WTC11 (cell line): ENCODE results near the gene HIPK2. TPM values are rescaled to one million over a fixed set of nuclear protein-coding genes. Genes with fewer than 3 reads are reported as not detected.

Experiments
- ATAC-seq: fragments of 200-7000 bp; cut with Tn5 transposase; 2 replicates; pipeline ENCODE4 v1.10.0; 2021; ENCODE audit warnings: mild to moderate bottlenecking, moderate library complexity
- CTCF ChIA-PET: fragments of 300-600 bp; sonication (Branson Sonifier 250); formaldehyde crosslinking; loops from one replicate; lab custom pipeline; 2021; ENCODE audit warnings: antibody characterized with exemption; lab: Charles Lee
- POLR2A ChIA-PET: fragments of 350-600 bp; sonication (Branson Sonifier 250); formaldehyde crosslinking; loops from one replicate; lab custom pipeline; 2021; ENCODE audit warnings: antibody characterized with exemption; lab: Charles Lee
- DNase-seq: peaks from one replicate; pipeline ENCODE4 v3.0.0; 2021; ENCODE audit warnings: low spot score
- H3K27ac Mint-ChIP-seq: 2 replicates; pipeline ENCODE4 v1.8.0; 2021; ENCODE audit warnings: mixed read lengths
- H3K27me3 Mint-ChIP-seq: 2 replicates; pipeline ENCODE4 v1.8.0; 2021; ENCODE audit warnings: low read depth, mild to moderate bottlenecking, moderate library complexity, mixed read lengths
- H3K36me3 Mint-ChIP-seq: 2 replicates; pipeline ENCODE4 v1.8.0; 2021; ENCODE audit warnings: mixed read lengths
- H3K4me1 Mint-ChIP-seq: 2 replicates; pipeline ENCODE4 v1.8.0; 2022; ENCODE audit warnings: mixed read lengths
- H3K4me3 Mint-ChIP-seq: 2 replicates; pipeline ENCODE4 v1.8.0; 2021; ENCODE audit warnings: mild to moderate bottlenecking, moderate library complexity, mixed read lengths
- H3K9me3 Mint-ChIP-seq: 2 replicates; pipeline ENCODE4 v1.8.0; 2021; ENCODE audit warnings: mixed read lengths
- E2F1 ChIP-seq: sonication (generic); formaldehyde crosslinking; IDR thresholded peaks from 2 replicates; pipeline ENCODE4 v1.8.0; 2022; ENCODE audit warnings: mild to moderate bottlenecking, missing genetic modification reagents
- FOXJ3 ChIP-seq: sonication (generic); formaldehyde crosslinking; IDR thresholded peaks from 2 replicates; pipeline ENCODE4 v1.9.0; 2021; ENCODE audit warnings: missing genetic modification reagents, mild to moderate bottlenecking, borderline replicate concordance
- MYBL2 ChIP-seq: sonication (generic); formaldehyde crosslinking; IDR thresholded peaks from 2 replicates; pipeline ENCODE4 v1.8.1; 2023; ENCODE audit warnings: mild to moderate bottlenecking, moderate library complexity, missing genetic modification reagents
- NFE2L1 ChIP-seq: sonication (generic); formaldehyde crosslinking; IDR thresholded peaks from 2 replicates; pipeline ENCODE4 v1.8.1; 2023; ENCODE audit warnings: missing genetic modification reagents
- NR3C1 ChIP-seq: sonication (generic); formaldehyde crosslinking; conservative IDR thresholded peaks from 2 replicates; pipeline ENCODE4 v1.8.1; 2023; ENCODE audit warnings: low read depth, mild to moderate bottlenecking, missing genetic modification reagents
- PRDM15 ChIP-seq: sonication (generic); formaldehyde crosslinking; IDR thresholded peaks from 2 replicates; pipeline ENCODE4 v1.8.0; 2022; ENCODE audit warnings: missing genetic modification reagents
- TP53 ChIP-seq: sonication (generic); formaldehyde crosslinking; IDR thresholded peaks from 2 replicates; pipeline ENCODE4 v1.8.1; 2023; ENCODE audit warnings: mild to moderate bottlenecking, missing genetic modification reagents
- USF2 ChIP-seq: sonication (generic); formaldehyde crosslinking; IDR thresholded peaks from 2 replicates; pipeline ENCODE4 v1.8.1; 2023; ENCODE audit warnings: mild to moderate bottlenecking, missing genetic modification reagents, moderate library complexity
- ZNF219 ChIP-seq: sonication (generic); formaldehyde crosslinking; IDR thresholded peaks from 2 replicates; pipeline ENCODE4 v1.8.0; 2023; ENCODE audit warnings: missing genetic modification reagents, mild to moderate bottlenecking, borderline replicate concordance
- ZNF396 ChIP-seq: fragments of 250-450 bp; sonication (Bioruptor Pico); IDR thresholded peaks from 2 replicates; pipeline ENCODE4 v1.8.0; 2021; ENCODE audit warnings: mild to moderate bottlenecking, moderate library complexity, borderline replicate concordance
- ZNF425 ChIP-seq: fragments of 250-450 bp; sonication (Bioruptor Pico); conservative IDR thresholded peaks from 2 replicates; pipeline ENCODE4 v1.9.0; 2021; ENCODE audit warnings: mild to moderate bottlenecking
- total RNA-seq: library from RNA; stranded (reverse); gene quantifications from 3 replicates; pipeline ENCODE4 v1.2.3, GENCODE V29; 2021
- TF ChIP-seq, protein P1 (sequence below): sonication (generic); formaldehyde crosslinking; IDR thresholded peaks from 2 replicates; pipeline ENCODE4 v1.8.1; 2022; ENCODE audit warnings: mild to moderate bottlenecking, missing genetic modification reagents, moderate library complexity, borderline replicate concordance
- TF ChIP-seq, protein P2 (sequence below): sonication (generic); formaldehyde crosslinking; IDR thresholded peaks from 2 replicates; pipeline ENCODE4 v1.8.1; 2022; ENCODE audit warnings: mild to moderate bottlenecking, moderate library complexity, missing genetic modification reagents
- TF ChIP-seq, protein P3 (sequence below): sonication (generic); formaldehyde crosslinking; IDR thresholded peaks from 2 replicates; pipeline ENCODE4 v1.8.0; 2022; ENCODE audit warnings: mild to moderate bottlenecking, missing genetic modification reagents

The HIPK2 gene
- total RNA-seq, 1 experiment from 2014 or later: 25.3 TPM

GRCh38 chr7:139817249-139817648, 39.5 kb upstream of the HIPK2 start (continued):
- TF ChIP-seq, protein P1, sequence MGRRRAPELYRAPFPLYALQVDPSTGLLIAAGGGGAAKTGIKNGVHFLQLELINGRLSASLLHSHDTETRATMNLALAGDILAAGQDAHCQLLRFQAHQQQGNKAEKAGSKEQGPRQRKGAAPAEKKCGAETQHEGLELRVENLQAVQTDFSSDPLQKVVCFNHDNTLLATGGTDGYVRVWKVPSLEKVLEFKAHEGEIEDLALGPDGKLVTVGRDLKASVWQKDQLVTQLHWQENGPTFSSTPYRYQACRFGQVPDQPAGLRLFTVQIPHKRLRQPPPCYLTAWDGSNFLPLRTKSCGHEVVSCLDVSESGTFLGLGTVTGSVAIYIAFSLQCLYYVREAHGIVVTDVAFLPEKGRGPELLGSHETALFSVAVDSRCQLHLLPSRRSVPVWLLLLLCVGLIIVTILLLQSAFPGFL (CRISPR knock-in tag): no peak
- TF ChIP-seq USF2 (CRISPR knock-in tag): no peak
- no peak for TF ChIP-seq MYBL2
- TF ChIP-seq ZNF396 (CRISPR knock-in tag): no peak
- TF ChIP-seq TP53: no peak
- TF ChIP-seq, protein P2, sequence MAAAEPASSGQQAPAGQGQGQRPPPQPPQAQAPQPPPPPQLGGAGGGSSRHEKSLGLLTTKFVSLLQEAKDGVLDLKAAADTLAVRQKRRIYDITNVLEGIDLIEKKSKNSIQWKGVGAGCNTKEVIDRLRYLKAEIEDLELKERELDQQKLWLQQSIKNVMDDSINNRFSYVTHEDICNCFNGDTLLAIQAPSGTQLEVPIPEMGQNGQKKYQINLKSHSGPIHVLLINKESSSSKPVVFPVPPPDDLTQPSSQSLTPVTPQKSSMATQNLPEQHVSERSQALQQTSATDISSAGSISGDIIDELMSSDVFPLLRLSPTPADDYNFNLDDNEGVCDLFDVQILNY (CRISPR knock-in tag): no peak
- TF ChIP-seq NFE2L1 (CRISPR knock-in tag): no peak
- TF ChIP-seq ZNF219 (CRISPR knock-in tag): no peak
- no peak for TF ChIP-seq NR3C1 (CRISPR knock-in tag)
- TF ChIP-seq, protein P3, sequence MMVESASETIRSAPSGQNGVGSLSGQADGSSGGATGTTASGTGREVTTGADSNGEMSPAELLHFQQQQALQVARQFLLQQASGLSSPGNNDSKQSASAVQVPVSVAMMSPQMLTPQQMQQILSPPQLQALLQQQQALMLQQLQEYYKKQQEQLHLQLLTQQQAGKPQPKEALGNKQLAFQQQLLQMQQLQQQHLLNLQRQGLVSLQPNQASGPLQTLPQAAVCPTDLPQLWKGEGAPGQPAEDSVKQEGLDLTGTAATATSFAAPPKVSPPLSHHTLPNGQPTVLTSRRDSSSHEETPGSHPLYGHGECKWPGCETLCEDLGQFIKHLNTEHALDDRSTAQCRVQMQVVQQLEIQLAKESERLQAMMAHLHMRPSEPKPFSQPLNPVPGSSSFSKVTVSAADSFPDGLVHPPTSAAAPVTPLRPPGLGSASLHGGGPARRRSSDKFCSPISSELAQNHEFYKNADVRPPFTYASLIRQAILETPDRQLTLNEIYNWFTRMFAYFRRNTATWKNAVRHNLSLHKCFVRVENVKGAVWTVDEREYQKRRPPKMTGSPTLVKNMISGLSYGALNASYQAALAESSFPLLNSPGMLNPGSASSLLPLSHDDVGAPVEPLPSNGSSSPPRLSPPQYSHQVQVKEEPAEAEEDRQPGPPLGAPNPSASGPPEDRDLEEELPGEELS: no peak

GRCh38 chr7:139813689-139814088, 35.9 kb upstream of the HIPK2 start:
- ATAC-seq: no peak
- no peak overlapping the region for H3K27ac Mint-ChIP-seq
- no peaks in the 10 kb centered on the region for H3K4me1 Mint-ChIP-seq
- DNase-seq: no peak
- no peaks in the 10 kb centered on the region for H3K36me3 Mint-ChIP-seq
- H3K27me3 Mint-ChIP-seq: no peaks in the 10 kb centered on the region
- H3K4me3 Mint-ChIP-seq: no peak overlapping the region
- peaks cover 12% of the 10 kb centered on the region for H3K9me3 Mint-ChIP-seq
- TF ChIP-seq NFE2L1 (CRISPR knock-in tag) (no peak), PRDM15 (CRISPR knock-in tag) (no peak), E2F1 (CRISPR knock-in tag) (no peak), FOXJ3 (CRISPR knock-in tag) (no peak), USF2 (CRISPR knock-in tag) (no peak), ZNF425 (CRISPR knock-in tag) (no peak)
- ChIA-PET POLR2A (no interaction called here), CTCF (no interaction called here)
